Neural cell (in vitro differentiated cells): Measurements from ENCODE around the gene ARHGEF39. TPM values are rescaled to one million over a fixed set of nuclear protein-coding genes. Genes with fewer than 3 reads are reported as not detected.
"Not testable (repeated sequence)": the region's sequence is repeated elsewhere in the genome, so short reads cannot be mapped to it uniquely, and the experiment has no call there.

Experiments
- H2AFZ ChIP-seq: fragments of 200-600, 300-800 bp; sonication (generic), shearing (Covaris generic); 2 replicates; pipeline ENCODE4 v1.6.0; 2014; ENCODE audit warnings: low read depth, mild to moderate bottlenecking, antibody characterized with exemption, low read length, moderate library complexity
- H3F3A ChIP-seq: fragments of 200-600 bp; shearing (Covaris generic); 2 replicates; pipeline ENCODE4 v1.6.1; 2016; ENCODE audit warnings: mild to moderate bottlenecking, moderate library complexity, mixed read lengths, antibody characterized with exemption, low read length; ENCODE audit not compliant: insufficient read depth, poor library complexity, severe bottlenecking
- H3K27ac ChIP-seq: fragments of 200-600, 300-800 bp; sonication (generic), shearing (Covaris generic); 2 replicates; pipeline ENCODE4 v1.5.1; 2014; ENCODE audit warnings: mild to moderate bottlenecking, low read length, moderate library complexity
- H3K27me3 ChIP-seq: fragments of 300-800, 200-600 bp; sonication (generic), shearing (Covaris generic); 2 replicates; pipeline ENCODE4 v1.6.0; 2014; ENCODE audit warnings: mild to moderate bottlenecking, low read depth, low read length, moderate library complexity; ENCODE audit not compliant: insufficient read depth
- H3K36me3 ChIP-seq: fragments of 300-800, 200-600 bp; sonication (generic), shearing (Covaris generic); 2 replicates; pipeline ENCODE4 v1.5.1; 2014; ENCODE audit warnings: mild to moderate bottlenecking, antibody characterized with exemption, low read length, moderate library complexity; ENCODE audit not compliant: insufficient read depth
- H3K4me2 ChIP-seq: fragments of 300-800, 200-600 bp; sonication (generic), shearing (Covaris generic); 2 replicates; pipeline ENCODE4 v1.6.0; 2014; ENCODE audit warnings: mild to moderate bottlenecking, low read length
- H3K4me3 ChIP-seq: fragments of 300-800, 200-600 bp; sonication (generic), shearing (Covaris generic); 2 replicates; pipeline ENCODE4 v1.5.1; 2014; ENCODE audit warnings: mild to moderate bottlenecking, low read length, moderate library complexity
- H3K79me2 ChIP-seq: fragments of 200-600 bp; shearing (Covaris generic); replicated peaks from 2 replicates; pipeline ENCODE4 v1.6.0; 2014; ENCODE audit warnings: mild to moderate bottlenecking, low read length, moderate library complexity; ENCODE audit not compliant: insufficient read depth
- H3K9ac ChIP-seq: fragments of 300-800, 200-600 bp; sonication (generic), shearing (Covaris generic); 2 replicates; pipeline ENCODE4 v1.6.1; 2016; ENCODE audit warnings: mild to moderate bottlenecking, low read length, mixed read lengths
- H3K9me2 ChIP-seq: fragments of 200-600 bp; shearing (Covaris generic); 2 replicates; pipeline ENCODE4 v1.6.1; 2016; ENCODE audit warnings: mild to moderate bottlenecking, low read length, mixed read lengths; ENCODE audit not compliant: insufficient read depth
- H3K9me3 ChIP-seq: fragments of 200-600, 300-800 bp; sonication (generic), shearing (Covaris generic); 2 replicates; pipeline ENCODE4 v1.6.1; 2016; ENCODE audit warnings: mild to moderate bottlenecking, mixed run types, low read length, moderate library complexity, mixed read lengths
- H4K20me1 ChIP-seq: fragments of 200-600 bp; shearing (Covaris generic); 2 replicates; pipeline ENCODE4 v1.6.1; 2016; ENCODE audit warnings: mild to moderate bottlenecking, mixed run types; ENCODE audit not compliant: insufficient read depth
- CTCF ChIP-seq: fragments of 450-650 bp; IDR thresholded peaks from 2 replicates; pipeline ENCODE4 v1.5.1; 2014; ENCODE audit warnings: antibody characterized with exemption, mild to moderate bottlenecking, moderate library complexity; ENCODE audit not compliant: poor library complexity, severe bottlenecking
- EP300 ChIP-seq: fragments of 450-650 bp; conservative IDR thresholded peaks from 2 replicates; pipeline ENCODE4 v1.6.1; 2014; ENCODE audit warnings: antibody characterized with exemption, mild to moderate bottlenecking, moderate library complexity; ENCODE audit not compliant: poor library complexity, severe bottlenecking
- EZH2 ChIP-seq: fragments of 200-600, 300-800 bp; shearing (Covaris generic), sonication (generic); IDR thresholded peaks from 2 replicates; pipeline ENCODE4 v1.6.1; 2014; ENCODE audit warnings: antibody characterized with exemption, low read length, borderline replicate concordance, mild to moderate bottlenecking; ENCODE audit not compliant: insufficient read depth, poor library complexity, severe bottlenecking
- MXI1 ChIP-seq: fragments of 450-650 bp; conservative IDR thresholded peaks from 2 replicates; pipeline ENCODE4 v1.6.1; 2014; ENCODE audit warnings: antibody characterized with exemption, mild to moderate bottlenecking; ENCODE audit not compliant: poor library complexity, severe bottlenecking
- POLR2AphosphoS5 ChIP-seq: IDR thresholded peaks from 2 replicates; pipeline ENCODE4 v1.6.1; 2012
- RAD21 ChIP-seq: fragments of 450-650 bp; conservative IDR thresholded peaks from 2 replicates; pipeline ENCODE4 v1.6.1; 2014; ENCODE audit warnings: antibody characterized with exemption, mild to moderate bottlenecking, moderate library complexity
- SMC3 ChIP-seq: fragments of 450-650 bp; conservative IDR thresholded peaks from 2 replicates; pipeline ENCODE4 v1.6.1; 2014; ENCODE audit warnings: antibody characterized with exemption, mild to moderate bottlenecking, moderate library complexity; ENCODE audit not compliant: poor library complexity
- TAF1 ChIP-seq: IDR thresholded peaks from 2 replicates; pipeline ENCODE4 v1.6.1; 2012; ENCODE audit warnings: low read depth
- polyA plus RNA-seq: library from polyadenylated mRNA; depleted of rRNA; stranded (reverse); fragments of >200 nt; gene quantifications from 2 replicates; pipeline ENCODE4 v1.2.3, GENCODE V29; 2014
- TF ChIP-seq, protein P1 (sequence below): IDR thresholded peaks from 2 replicates; pipeline ENCODE4 v1.6.1; 2012; ENCODE audit warnings: borderline replicate concordance

Gene ARHGEF39
- polyA plus RNA-seq, 1 donor from 2014 or later: 0.51 TPM

DNA sequence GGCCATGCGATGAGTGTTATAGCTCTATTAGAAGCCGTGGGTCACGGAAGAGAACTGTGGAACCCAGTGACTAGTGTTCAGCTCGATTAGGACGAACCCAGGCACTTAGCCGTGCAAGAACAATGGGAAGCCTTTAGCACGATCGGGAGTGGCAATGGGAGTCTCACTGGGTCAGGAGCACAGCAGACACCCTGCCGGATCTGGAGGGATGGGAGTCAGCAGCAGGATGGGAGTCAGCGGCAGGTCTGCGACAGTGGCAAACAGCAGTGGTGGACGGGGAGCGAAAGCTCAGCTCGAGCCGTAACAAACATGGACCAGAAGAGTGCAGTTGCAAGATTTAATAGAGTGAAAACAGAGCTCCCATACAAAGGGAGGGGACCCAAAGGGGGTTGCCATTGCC is 24.6 kb downstream of the ARHGEF39 start:
- H3K9ac ChIP-seq, H3K4me3 ChIP-seq, H3K27me3 ChIP-seq, H3K79me2 ChIP-seq, H3K9me2 ChIP-seq, H3F3A ChIP-seq, H4K20me1 ChIP-seq, H2AFZ ChIP-seq, H3K9me3 ChIP-seq, H3K4me2 ChIP-seq, H3K36me3 ChIP-seq, H3K27ac ChIP-seq: not testable (repeated sequence)

GRCh38 chr9:35639631-35640030 is 25.4 kb downstream of the ARHGEF39 start:
- Histone ChIP-seq H3F3A (no peaks in the 10 kb centered on the region), H3K9me3 (no peaks in the 10 kb centered on the region), H4K20me1 (no peaks in the 10 kb centered on the region), H3K4me2 (no peak overlapping the region), H3K4me3 (no peak overlapping the region), H3K9ac (no peak overlapping the region), H3K36me3 (no peaks in the 10 kb centered on the region), H3K79me2 (no peaks in the 10 kb centered on the region), H2AFZ (no peak overlapping the region), H3K27me3 (no peaks in the 10 kb centered on the region), H3K9me2 (no peaks in the 10 kb centered on the region), H3K27ac (no peak overlapping the region)
- TF ChIP-seq EZH2 (no peak), TAF1 (no peak), RAD21 (no peak), CTCF (no peak), EP300 (no peak), POLR2AphosphoS5 (no peak), SMC3 (no peak), MXI1 (no peak)
- TF ChIP-seq, protein P1, sequence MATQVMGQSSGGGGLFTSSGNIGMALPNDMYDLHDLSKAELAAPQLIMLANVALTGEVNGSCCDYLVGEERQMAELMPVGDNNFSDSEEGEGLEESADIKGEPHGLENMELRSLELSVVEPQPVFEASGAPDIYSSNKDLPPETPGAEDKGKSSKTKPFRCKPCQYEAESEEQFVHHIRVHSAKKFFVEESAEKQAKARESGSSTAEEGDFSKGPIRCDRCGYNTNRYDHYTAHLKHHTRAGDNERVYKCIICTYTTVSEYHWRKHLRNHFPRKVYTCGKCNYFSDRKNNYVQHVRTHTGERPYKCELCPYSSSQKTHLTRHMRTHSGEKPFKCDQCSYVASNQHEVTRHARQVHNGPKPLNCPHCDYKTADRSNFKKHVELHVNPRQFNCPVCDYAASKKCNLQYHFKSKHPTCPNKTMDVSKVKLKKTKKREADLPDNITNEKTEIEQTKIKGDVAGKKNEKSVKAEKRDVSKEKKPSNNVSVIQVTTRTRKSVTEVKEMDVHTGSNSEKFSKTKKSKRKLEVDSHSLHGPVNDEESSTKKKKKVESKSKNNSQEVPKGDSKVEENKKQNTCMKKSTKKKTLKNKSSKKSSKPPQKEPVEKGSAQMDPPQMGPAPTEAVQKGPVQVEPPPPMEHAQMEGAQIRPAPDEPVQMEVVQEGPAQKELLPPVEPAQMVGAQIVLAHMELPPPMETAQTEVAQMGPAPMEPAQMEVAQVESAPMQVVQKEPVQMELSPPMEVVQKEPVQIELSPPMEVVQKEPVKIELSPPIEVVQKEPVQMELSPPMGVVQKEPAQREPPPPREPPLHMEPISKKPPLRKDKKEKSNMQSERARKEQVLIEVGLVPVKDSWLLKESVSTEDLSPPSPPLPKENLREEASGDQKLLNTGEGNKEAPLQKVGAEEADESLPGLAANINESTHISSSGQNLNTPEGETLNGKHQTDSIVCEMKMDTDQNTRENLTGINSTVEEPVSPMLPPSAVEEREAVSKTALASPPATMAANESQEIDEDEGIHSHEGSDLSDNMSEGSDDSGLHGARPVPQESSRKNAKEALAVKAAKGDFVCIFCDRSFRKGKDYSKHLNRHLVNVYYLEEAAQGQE: no peak

- H2AFZ ChIP-seq, H4K20me1 ChIP-seq, H3K36me3 ChIP-seq, H3K9me2 ChIP-seq, H3K9ac ChIP-seq, H3F3A ChIP-seq, H3K79me2 ChIP-seq, H3K4me3 ChIP-seq, H3K27ac ChIP-seq, H3K4me2 ChIP-seq, H3K9me3 ChIP-seq, H3K27me3 ChIP-seq: not testable (repeated sequence)
Observed at GRCh38 chr9:35639225-35639624, 25.8 kb downstream of the ARHGEF39 start.

- not testable (repeated sequence) for H4K20me1 ChIP-seq, H3K9me2 ChIP-seq, H3K27ac ChIP-seq, H3K4me2 ChIP-seq, H3K36me3 ChIP-seq, H3K27me3 ChIP-seq, H3K9ac ChIP-seq, H3K79me2 ChIP-seq, H3F3A ChIP-seq, H3K9me3 ChIP-seq, H2AFZ ChIP-seq, H3K4me3 ChIP-seq
Observed at GRCh38 chr9:35638751-35639150, 26.2 kb downstream of the ARHGEF39 start.

DNA sequence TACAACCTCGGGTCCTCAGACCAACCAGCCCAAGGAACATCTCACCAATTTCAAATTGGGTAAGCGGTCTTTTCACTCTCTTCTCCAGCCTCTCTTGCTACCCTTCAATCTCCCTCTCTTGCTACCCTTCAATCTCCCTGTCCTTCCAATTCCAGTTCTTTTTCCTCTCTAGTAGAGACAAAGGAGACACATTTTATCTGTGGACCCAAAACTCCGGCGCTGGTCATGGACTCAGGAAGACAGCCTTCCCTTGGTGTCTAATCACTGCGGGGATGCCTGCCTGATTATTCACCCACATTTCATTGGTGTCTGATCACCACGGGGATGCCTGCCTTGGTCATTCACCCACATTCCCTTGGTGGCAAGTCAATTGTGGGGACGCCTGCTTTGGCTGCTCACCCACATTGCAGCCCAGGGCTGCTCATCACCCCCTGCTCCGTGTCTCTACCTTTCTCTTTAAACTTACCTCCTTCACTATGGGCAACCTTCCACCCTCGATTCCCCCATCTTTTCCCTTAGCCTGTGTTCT is 27.5 kb downstream of the ARHGEF39 start:
- H3F3A ChIP-seq: not testable (repeated sequence)

More for the DNA sequence above, 27.5 kb downstream of the ARHGEF39 start:
- not testable (repeated sequence) for H4K20me1 ChIP-seq, H3K9me3 ChIP-seq, H3K27ac ChIP-seq, H3K79me2 ChIP-seq, H3K4me2 ChIP-seq, H3K9ac ChIP-seq, H3K9me2 ChIP-seq, H2AFZ ChIP-seq, H3K4me3 ChIP-seq, H3K27me3 ChIP-seq, H3K36me3 ChIP-seq
